Brain microvascular endothelial cell (primary cell): ENCODE measurements around the gene PRDM9.
"Not testable (repeated sequence)": the region's sequence is repeated elsewhere in the genome, so short reads cannot be mapped to it uniquely, and the experiment has no call there.

Experiments used
- DNase-seq: peaks from one replicate; pipeline ENCODE4 v3.0.0-alpha.2; 2020
- H3K27ac ChIP-seq: fragments of 250-450 bp; sonication (Bioruptor Pico); 2 replicates; pipeline ENCODE4 v1.5.1; 2020; ENCODE audit warnings: mild to moderate bottlenecking, moderate library complexity
- H3K27me3 ChIP-seq: fragments of 250-450 bp; sonication (Bioruptor Pico); replicated peaks from 2 replicates; pipeline ENCODE4 v1.5.1; 2020; ENCODE audit warnings: mild to moderate bottlenecking
- H3K36me3 ChIP-seq: fragments of 250-450 bp; sonication (Bioruptor Pico); replicated peaks from 2 replicates; pipeline ENCODE4 v1.5.1; 2020; ENCODE audit warnings: mild to moderate bottlenecking
- H3K4me3 ChIP-seq: 2 replicates; pipeline ENCODE4 v1.5.1; 2011; ENCODE audit warnings: low read depth, mild to moderate bottlenecking, control low read depth, low read length, moderate library complexity
- in situ Hi-C: cut with HindIII; loops from 2 replicates; pipeline ENCODE4 v1.10.0; 2017; ENCODE audit warnings: low sequenced_read_pairs, low pct_ligation_motif_present
- TF ChIP-seq, protein P1 (sequence below): IDR thresholded peaks from 2 replicates; pipeline ENCODE4 v1.5.1; 2011; ENCODE audit warnings: low read depth, mild to moderate bottlenecking, moderate library complexity, low read length, control low read depth, inconsistent platforms; ENCODE audit errors: missing control alignments

PRDM9 gene

DNA sequence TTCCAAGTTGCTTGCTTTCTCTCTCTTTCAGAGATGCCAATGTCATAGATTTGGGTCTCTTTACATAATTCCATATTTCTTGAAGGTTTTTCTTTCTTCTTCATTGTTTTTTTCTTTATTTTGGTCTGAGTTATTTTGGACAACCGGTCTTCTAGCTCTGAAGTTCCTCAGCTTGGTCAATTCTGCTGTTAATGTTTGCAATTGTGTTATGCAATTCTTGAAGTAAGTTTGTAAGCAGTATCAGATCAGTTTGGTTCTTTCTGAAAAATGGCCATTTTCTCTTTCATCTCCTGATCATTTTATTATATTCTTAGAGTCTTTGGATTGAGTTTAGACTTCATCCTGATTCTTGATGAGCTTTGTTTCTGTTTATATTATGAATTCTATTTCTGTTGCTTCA lies 16.4 kb upstream of the PRDM9 start:
- no peaks in the 10 kb centered on the region for H3K27me3 ChIP-seq
- H3K27ac ChIP-seq = no peak overlapping the region
- TF ChIP-seq, protein P1, sequence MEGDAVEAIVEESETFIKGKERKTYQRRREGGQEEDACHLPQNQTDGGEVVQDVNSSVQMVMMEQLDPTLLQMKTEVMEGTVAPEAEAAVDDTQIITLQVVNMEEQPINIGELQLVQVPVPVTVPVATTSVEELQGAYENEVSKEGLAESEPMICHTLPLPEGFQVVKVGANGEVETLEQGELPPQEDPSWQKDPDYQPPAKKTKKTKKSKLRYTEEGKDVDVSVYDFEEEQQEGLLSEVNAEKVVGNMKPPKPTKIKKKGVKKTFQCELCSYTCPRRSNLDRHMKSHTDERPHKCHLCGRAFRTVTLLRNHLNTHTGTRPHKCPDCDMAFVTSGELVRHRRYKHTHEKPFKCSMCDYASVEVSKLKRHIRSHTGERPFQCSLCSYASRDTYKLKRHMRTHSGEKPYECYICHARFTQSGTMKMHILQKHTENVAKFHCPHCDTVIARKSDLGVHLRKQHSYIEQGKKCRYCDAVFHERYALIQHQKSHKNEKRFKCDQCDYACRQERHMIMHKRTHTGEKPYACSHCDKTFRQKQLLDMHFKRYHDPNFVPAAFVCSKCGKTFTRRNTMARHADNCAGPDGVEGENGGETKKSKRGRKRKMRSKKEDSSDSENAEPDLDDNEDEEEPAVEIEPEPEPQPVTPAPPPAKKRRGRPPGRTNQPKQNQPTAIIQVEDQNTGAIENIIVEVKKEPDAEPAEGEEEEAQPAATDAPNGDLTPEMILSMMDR = no peak
- no peaks in the 10 kb centered on the region for H3K36me3 ChIP-seq
- in situ Hi-C loops = no loop called here
- no peak overlapping the region for H3K4me3 ChIP-seq
- no peak for DNase-seq

DNA sequence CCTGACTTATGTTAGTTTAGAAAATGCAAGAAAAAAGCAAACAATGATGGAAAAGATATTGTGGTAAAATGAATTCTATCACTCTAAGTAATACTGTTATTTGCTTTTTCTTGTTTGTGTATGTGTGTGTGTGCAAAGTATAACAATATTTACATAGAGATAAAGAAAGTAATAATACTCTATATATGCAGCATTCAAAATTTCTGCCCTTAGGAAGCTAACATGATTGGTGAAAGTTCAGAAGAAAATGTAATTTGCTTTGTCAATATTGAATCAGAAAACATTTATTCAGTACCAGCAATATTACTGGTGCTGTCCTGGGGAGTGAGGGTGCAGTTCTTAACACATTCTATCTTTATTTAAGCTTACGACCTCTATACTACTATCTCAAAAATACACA lies 12.9 kb upstream of the PRDM9 start:
- TF ChIP-seq, protein P1 = no peak
- no peak overlapping the region for H3K27ac ChIP-seq
- H3K36me3 ChIP-seq = no peaks in the 10 kb centered on the region
- in situ Hi-C loops = no loop called here
- no peak overlapping the region for H3K4me3 ChIP-seq
- H3K27me3 ChIP-seq = no peaks in the 10 kb centered on the region
- DNase-seq = no peak

DNA sequence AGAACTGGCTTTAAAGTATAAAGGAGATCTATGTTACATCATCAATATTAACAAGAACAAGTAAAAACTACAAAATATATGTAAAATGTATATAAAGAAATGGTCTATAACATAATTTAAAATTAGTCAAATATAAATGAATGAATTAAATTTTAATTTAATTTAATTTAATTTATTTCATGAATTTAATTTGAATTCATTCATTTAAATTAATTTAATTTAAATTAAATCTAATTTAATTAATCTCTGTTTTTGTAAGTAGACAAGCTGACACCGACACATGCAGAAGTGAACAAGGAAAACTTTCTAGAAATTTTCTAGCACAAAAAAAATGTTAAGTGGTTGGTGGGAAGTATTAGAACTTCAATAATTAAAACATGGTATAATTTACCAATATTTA lies 10.8 kb upstream of the PRDM9 start:
- no peaks in the 10 kb centered on the region for H3K27me3 ChIP-seq
- TF ChIP-seq, protein P1 = no peak
- in situ Hi-C loops = no loop called here

DNA sequence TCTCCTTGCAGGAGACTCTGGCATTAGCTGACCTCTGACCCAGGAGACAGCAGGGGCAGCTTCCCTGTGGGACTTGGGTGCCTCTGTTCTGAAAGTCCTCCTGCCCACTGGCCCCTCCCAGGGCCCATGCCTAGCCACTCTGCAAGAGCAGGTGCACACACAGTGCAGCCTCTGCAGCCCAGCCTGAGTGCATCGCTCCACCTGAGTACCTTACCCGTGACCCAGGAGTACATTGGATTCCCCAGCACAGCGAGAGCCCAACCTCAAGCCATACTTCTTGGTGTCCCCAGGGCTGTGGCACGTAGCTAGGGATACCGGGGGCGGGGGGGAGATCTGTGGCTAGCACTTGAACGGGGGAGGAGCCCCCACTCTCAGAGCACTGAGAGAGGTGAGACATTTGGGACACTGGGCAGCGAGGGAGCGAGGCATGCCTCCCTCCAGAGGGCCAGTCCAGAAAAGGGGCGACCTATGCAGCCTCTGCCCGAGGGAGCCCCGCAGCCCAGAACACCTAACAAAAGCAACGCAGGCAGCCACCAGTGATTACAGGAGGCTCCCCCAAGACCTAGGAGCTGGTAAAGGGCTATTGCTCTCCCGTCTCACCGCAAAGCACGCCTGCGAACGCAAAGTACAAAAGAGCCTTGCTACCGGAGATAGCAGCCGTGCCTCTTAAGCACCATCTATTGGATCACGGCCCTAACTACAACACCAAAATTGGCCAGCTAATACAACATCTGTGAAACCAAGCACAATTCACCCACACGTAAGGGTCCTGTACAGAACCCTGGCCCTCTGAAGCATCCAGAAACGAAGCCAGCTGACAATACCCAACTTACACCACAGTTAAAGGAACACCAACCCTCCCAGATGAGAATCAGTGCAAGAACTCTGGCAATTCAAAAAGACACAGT lies 826 bp upstream of the PRDM9 start:
- no peaks in the 10 kb centered on the region for H3K36me3 ChIP-seq
- no peaks in the 10 kb centered on the region for H3K27me3 ChIP-seq
- H3K4me3 ChIP-seq = no peak overlapping the region
- no peak for DNase-seq
- no peak overlapping the region for H3K27ac ChIP-seq
- TF ChIP-seq, protein P1 = no peak
- in situ Hi-C loops = no loop called here

More for the DNA sequence above, 10.8 kb upstream of the PRDM9 start:
- no peak overlapping the region for H3K4me3 ChIP-seq
- no peak overlapping the region for H3K27ac ChIP-seq
- no peaks in the 10 kb centered on the region for H3K36me3 ChIP-seq
- no peak for DNase-seq

DNA sequence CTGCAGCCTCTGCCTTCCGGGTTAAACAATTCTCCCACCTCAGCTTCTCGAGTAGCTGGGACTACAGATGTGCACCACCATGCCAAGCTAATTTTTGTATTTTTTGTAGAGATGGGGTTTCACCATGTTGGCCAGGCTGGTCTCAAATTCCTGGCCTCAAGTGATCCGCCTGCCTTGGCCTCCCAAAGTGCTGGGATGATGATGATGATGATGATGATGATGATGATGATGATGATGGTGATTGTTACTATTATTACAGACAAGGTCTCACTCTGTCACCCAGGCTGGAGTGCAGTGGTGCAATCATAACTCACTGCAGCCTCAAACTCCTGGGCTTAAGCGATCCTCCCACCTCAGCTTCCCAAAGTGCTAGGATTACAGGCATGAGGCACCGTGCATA lies 3.0 kb downstream of the PRDM9 start:
- H3K36me3 ChIP-seq, in situ Hi-C loops, DNase-seq: not testable (repeated sequence)

DNA sequence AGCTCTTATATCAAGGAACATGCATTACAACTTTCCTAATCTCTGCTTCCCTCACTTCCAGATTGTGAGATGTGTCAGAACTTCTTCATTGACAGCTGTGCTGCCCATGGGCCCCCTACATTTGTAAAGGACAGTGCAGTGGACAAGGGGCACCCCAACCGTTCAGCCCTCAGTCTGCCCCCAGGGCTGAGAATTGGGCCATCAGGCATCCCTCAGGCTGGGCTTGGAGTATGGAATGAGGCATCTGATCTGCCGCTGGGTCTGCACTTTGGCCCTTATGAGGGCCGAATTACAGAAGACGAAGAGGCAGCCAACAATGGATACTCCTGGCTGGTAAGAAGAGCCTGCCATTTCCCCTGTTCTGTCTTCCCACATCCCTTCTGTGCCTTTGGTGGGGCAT lies 15.1 kb downstream of the PRDM9 start:
- H3K36me3 ChIP-seq = no peaks in the 10 kb centered on the region
- in situ Hi-C loops = no loop called here
- H3K27me3 ChIP-seq = no peaks in the 10 kb centered on the region
- TF ChIP-seq, protein P1 = no peak
- H3K27ac ChIP-seq = no peak overlapping the region
- DNase-seq = no peak
- no peak overlapping the region for H3K4me3 ChIP-seq

More for the DNA sequence above, 3.0 kb downstream of the PRDM9 start:
- H3K4me3 ChIP-seq, H3K27me3 ChIP-seq, H3K27ac ChIP-seq: not testable (repeated sequence)
